OCI-LY1 (cell line): ENCODE measurements around the gene NPTX1.

ENCODE experiments used
- H2AFZ ChIP-seq: fragments of 200-600 bp; sonication (generic), shearing (Covaris generic); 2 replicates; pipeline ENCODE4 v1.6.0; 2014; ENCODE audit warnings: antibody characterized with exemption, mild to moderate bottlenecking, low read length
- H3F3A ChIP-seq: fragments of 200-600 bp; sonication (generic), shearing (Covaris generic); 2 replicates; pipeline ENCODE4 v1.6.0; 2014; ENCODE audit warnings: mild to moderate bottlenecking, antibody characterized with exemption, low read length, moderate library complexity; ENCODE audit not compliant: insufficient read depth
- H3K27ac ChIP-seq: fragments of 200-600 bp; sonication (generic); 2 replicates; pipeline ENCODE4 v1.5.1; 2014; ENCODE audit warnings: low read length, mixed run types, mild to moderate bottlenecking, low read depth; ENCODE audit not compliant: poor library complexity, severe bottlenecking
- H3K27me3 ChIP-seq: fragments of 200-600 bp; sonication (generic); 2 replicates; pipeline ENCODE4 v1.6.0; 2014; ENCODE audit warnings: antibody characterized with exemption, mild to moderate bottlenecking, low read length, moderate library complexity; ENCODE audit not compliant: insufficient read depth
- H3K36me3 ChIP-seq: fragments of 200-600 bp; sonication (generic); 2 replicates; pipeline ENCODE4 v1.6.1; 2014; ENCODE audit warnings: mild to moderate bottlenecking, antibody characterized with exemption, low read length, moderate library complexity, mixed read lengths; ENCODE audit not compliant: insufficient read depth
- H3K4me1 ChIP-seq: fragments of 200-600 bp; sonication (generic); 2 replicates; pipeline ENCODE4 v1.5.1; 2014; ENCODE audit warnings: mild to moderate bottlenecking, low read length, moderate library complexity; ENCODE audit not compliant: insufficient read depth, severe bottlenecking
- H3K4me2 ChIP-seq: fragments of 200-600 bp; sonication (generic), shearing (Covaris generic); 2 replicates; pipeline ENCODE4 v1.6.1; 2014; ENCODE audit warnings: low read length
- H3K4me3 ChIP-seq: fragments of 200-600 bp; sonication (generic); 2 replicates; pipeline ENCODE4 v1.5.1; 2014; ENCODE audit warnings: low read length, low read depth, mild to moderate bottlenecking, mixed read lengths; ENCODE audit not compliant: poor library complexity, severe bottlenecking
- H3K79me2 ChIP-seq: fragments of 200-600 bp; shearing (Covaris generic); 2 replicates; pipeline ENCODE4 v1.6.1; 2016; ENCODE audit warnings: mixed run types, low read length, mixed read lengths; ENCODE audit not compliant: insufficient read depth
- H3K9ac ChIP-seq: fragments of 200-600 bp; sonication (generic), shearing (Covaris generic); 2 replicates; pipeline ENCODE4 v1.6.1; 2014; ENCODE audit warnings: mild to moderate bottlenecking, low read length, mixed read lengths
- H3K9me2 ChIP-seq: fragments of 200-600 bp; sonication (generic), shearing (Covaris generic); 2 replicates; pipeline ENCODE4 v1.6.1; 2014; ENCODE audit warnings: low read depth, mild to moderate bottlenecking, low read length, mixed read lengths
- H3K9me3 ChIP-seq: fragments of 200-600 bp; shearing (Covaris generic); 2 replicates; pipeline ENCODE4 v1.6.1; 2014; ENCODE audit warnings: low read length, mixed read lengths
- H4K20me1 ChIP-seq: fragments of 200-600 bp; sonication (generic), shearing (Covaris generic); 2 replicates; pipeline ENCODE4 v1.6.0; 2016; ENCODE audit warnings: mild to moderate bottlenecking, low read length; ENCODE audit not compliant: insufficient read depth
- EZH2 ChIP-seq: fragments of 200-600 bp; sonication (generic), shearing (Covaris generic); IDR thresholded peaks from 2 replicates; pipeline ENCODE4 v1.8.0; 2017; ENCODE audit warnings: borderline replicate concordance, mixed run types, mild to moderate bottlenecking, antibody characterized with exemption, low read length, moderate library complexity, mixed read lengths
- TF ChIP-seq, protein P1 (sequence below): fragments of 200-600 bp; sonication (generic), shearing (Covaris generic); IDR thresholded peaks from 2 replicates; pipeline ENCODE4 v1.5.1; 2017; ENCODE audit warnings: mild to moderate bottlenecking, antibody characterized with exemption, low read length, moderate library complexity, mixed read lengths

NPTX1 gene

GRCh38 chr17:80501741-80502577 lies 25.6 kb upstream of the NPTX1 start:
- H3K4me3 ChIP-seq = peak overlapping the region; percentile 15
- H3F3A ChIP-seq = 0 out of 2 replicates have a peak, but pooled peaks cover 2% of the 10 kb centered on the region

GRCh38 chr17:80499961-80500665 lies 23.7 kb upstream of the NPTX1 start:
- Histone ChIP-seq H3K9ac (no peak overlapping the region), H3K27ac (peak overlapping the region; percentile 89), H3K4me2 (no peak overlapping the region), H2AFZ (no peak overlapping the region), H3K79me2 (no peaks in the 10 kb centered on the region), H3F3A (0 out of 2 replicates have a peak, but pooled peaks cover 9% of the 10 kb centered on the region), H3K36me3 (no peaks in the 10 kb centered on the region), H4K20me1 (no peaks in the 10 kb centered on the region), H3K9me3 (peaks cover 4% of the 10 kb centered on the region; the same call in 1 of the 2 replicates), H3K27me3 (no peaks in the 10 kb centered on the region; the same call in 1 of the 2 replicates), H3K4me1 (peaks cover 45% of the 10 kb centered on the region), H3K9me2 (no peaks in the 10 kb centered on the region), H3K4me3 (no peak overlapping the region)
- TF ChIP-seq, protein P1, sequence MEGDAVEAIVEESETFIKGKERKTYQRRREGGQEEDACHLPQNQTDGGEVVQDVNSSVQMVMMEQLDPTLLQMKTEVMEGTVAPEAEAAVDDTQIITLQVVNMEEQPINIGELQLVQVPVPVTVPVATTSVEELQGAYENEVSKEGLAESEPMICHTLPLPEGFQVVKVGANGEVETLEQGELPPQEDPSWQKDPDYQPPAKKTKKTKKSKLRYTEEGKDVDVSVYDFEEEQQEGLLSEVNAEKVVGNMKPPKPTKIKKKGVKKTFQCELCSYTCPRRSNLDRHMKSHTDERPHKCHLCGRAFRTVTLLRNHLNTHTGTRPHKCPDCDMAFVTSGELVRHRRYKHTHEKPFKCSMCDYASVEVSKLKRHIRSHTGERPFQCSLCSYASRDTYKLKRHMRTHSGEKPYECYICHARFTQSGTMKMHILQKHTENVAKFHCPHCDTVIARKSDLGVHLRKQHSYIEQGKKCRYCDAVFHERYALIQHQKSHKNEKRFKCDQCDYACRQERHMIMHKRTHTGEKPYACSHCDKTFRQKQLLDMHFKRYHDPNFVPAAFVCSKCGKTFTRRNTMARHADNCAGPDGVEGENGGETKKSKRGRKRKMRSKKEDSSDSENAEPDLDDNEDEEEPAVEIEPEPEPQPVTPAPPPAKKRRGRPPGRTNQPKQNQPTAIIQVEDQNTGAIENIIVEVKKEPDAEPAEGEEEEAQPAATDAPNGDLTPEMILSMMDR = no peak
- TF ChIP-seq EZH2 = no peak

More at GRCh38 chr17:80501741-80502577, 25.6 kb upstream of the NPTX1 start:
- Histone ChIP-seq H4K20me1 (no peaks in the 10 kb centered on the region), H3K9me3 (no peaks in the 10 kb centered on the region), H3K4me1 (peaks cover 40% of the 10 kb centered on the region), H3K36me3 (no peaks in the 10 kb centered on the region), H3K9ac (peak overlapping the region; percentile 43; the same call in 1 of the 2 replicates), H3K27ac (peak overlapping the region; percentile 45), H2AFZ (0 out of 2 replicates have a peak overlapping the region, but pooled peaks have one; percentile 38), H3K9me2 (no peaks in the 10 kb centered on the region), H3K79me2 (no peaks in the 10 kb centered on the region), H3K4me2 (peak overlapping the region; percentile 50), H3K27me3 (no peaks in the 10 kb centered on the region; the same call in 1 of the 2 replicates)
- TF ChIP-seq, protein P1 = no peak
- TF ChIP-seq EZH2 = no peak

GRCh38 chr17:80499560-80499959 lies 23.2 kb upstream of the NPTX1 start:
- Histone ChIP-seq H4K20me1 (no peaks in the 10 kb centered on the region), H3K9me2 (no peaks in the 10 kb centered on the region), H3K4me1 (peaks cover 45% of the 10 kb centered on the region), H3K27ac (peak overlapping the region; percentile 89), H3K36me3 (no peaks in the 10 kb centered on the region), H3K4me2 (no peak overlapping the region), H3K4me3 (no peak overlapping the region), H3F3A (0 out of 2 replicates have a peak, but pooled peaks cover 9% of the 10 kb centered on the region), H3K9ac (0 out of 2 replicates have a peak overlapping the region, but pooled peaks have one; percentile 76), H3K9me3 (peaks cover 4% of the 10 kb centered on the region; the same call in 1 of the 2 replicates), H2AFZ (no peak overlapping the region), H3K27me3 (no peaks in the 10 kb centered on the region; the same call in 1 of the 2 replicates), H3K79me2 (no peaks in the 10 kb centered on the region)
- no peak for TF ChIP-seq EZH2
- TF ChIP-seq, protein P1 = no peak
